ENCODE results near the gene KIF26B.

The KIF26B gene

DNA sequence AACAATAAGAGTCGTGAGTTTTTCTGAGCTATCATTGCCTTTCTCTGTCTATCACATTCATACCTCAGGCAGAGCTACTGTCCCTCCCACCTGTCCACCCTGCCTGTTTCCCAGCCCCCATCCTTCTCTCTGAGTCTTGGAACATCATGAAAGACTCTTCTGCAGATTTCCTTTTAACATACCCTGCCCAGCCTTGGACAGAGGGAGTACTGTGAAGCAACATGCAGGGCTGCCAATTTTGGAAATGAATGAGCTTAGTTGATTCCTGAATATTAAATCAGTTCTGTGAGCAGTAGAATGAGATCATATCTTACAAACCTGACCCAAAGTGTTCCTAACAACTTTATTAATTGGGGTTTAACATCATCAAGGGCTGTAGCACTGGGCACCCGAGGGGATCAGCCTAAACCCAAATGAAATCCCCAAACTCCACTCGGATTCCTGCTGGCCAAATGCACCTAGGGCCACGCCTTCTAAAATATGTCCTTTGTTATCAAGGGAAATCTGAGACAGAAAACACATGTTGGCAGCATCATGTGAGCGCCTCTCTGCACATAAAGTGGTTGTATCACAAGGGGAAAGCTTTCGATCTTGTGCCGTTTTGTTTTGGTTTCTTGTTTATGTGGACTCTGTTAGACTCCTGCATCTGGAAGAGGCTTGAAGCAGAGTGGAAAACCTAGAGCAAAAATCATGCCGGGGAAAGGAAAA lies 357.6 kb downstream of the KIF26B start:
- no peak for DNase-seq (ENCODE audit: low spot score)

DNA sequence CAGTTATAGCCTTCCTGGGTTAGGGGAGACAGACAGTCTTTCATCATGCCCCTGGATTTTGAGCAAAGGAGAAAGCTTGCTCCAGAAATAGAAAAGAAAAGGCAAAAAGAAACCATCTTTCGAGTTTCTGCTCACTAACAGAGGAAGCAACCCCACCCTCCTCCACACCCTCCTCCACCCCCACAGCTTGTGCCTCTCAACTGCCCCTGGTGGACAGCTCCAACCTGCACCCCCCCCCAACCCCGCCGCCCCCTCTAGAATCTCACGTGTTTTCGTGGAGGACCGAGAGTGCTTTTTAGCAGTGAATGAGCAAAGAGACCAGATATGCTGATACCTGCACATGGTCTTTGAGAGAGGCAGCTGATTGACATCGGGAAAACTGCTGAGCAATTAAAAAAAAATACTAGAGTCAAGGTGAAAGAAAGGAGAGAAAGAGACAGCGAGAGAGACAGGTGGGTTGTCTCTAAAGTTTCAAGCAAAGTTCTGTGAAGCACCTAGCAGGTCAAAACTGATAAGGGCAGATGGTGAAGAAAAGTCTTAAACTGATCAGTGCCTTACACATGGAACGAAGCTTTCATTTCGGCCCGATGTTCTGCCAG lies 358.3 kb downstream of the KIF26B start:
- no peak for DNase-seq (ENCODE audit: low spot score)

DNA sequence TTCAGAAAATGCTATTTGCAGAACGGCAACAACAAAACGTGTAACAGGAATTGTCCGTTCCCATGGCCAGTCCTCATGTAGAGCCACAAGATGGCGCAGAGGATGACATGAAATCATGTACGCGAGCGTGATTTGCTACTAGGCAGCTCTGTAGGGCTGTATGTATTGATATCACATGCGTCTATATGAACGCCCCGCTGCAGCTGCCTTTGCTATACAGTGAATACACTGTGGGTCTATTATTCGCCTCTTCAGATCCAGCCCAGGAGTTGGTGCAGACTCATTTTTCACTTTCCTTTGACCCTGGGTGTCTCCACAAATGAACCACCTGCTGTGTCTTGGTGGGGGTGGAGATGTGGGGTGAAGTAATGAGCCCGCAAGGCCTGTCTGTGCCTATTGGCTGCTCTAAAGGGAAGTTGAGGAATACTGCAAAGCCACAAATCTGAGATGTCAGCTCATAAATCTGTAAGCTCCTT lies 361.5 kb downstream of the KIF26B start:
- no peak for DNase-seq (ENCODE audit: low spot score)

DNA sequence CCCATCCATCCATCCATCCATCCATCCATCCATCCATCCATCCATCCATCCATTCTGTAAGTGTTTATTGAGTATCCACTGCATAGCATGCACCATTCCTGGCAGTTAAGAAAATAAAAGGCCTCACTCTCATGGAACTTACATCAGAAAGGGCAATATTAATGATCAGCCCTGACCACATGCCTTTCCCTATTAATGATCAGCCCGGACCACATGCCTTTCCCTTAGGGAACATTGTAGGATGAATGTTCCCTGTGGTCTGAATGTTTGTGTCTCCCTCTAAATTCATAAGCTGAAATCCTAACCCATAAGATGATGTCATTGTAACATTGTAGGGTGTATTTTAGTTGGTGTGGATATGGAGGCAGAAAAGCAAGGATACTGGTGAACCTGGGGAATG lies 365.8 kb downstream of the KIF26B start:
- DNase-seq (ENCODE audit: low spot score): no peak

DNA sequence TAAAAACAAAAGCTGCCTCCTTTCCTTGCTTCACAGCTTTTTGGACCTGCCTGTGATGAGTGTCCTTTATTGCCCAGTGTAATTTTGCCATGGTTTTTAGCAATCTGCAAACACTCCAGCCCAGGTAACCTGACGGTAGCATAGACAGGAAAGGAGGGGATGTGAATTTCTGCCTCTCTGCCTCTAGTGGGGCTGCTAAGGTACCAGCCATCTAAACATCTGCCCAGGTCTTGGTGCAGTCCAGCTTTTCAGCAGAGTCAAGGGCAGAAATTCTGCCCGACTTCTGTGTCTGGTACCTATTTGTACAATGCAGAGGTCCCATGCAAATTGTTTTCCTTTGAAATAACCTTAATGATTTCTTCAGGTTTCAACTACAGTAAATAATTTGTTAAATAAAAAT lies 371.4 kb downstream of the KIF26B start:
- DNase-seq (ENCODE audit: low spot score): no peak

DNA sequence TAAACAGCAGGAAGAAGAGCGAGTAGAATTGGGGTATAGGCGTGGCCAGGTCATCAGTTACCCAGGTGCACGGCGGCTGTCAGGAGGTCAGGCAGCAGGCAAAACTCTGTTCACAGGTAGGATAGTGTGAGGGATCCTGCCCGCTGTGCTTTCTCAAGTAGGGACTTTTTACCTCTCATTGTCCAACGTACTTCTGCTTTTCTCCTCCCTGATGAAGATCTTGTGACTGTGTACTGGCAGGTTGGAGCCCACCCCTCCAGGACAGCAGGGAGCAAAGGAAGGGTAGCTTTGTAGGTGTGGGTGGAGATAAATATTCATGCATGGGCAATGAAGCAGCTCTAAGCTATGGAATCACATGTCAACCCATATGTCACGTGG lies 373.5 kb downstream of the KIF26B start:
- DNase-seq (ENCODE audit: low spot score): no peak

DNA sequence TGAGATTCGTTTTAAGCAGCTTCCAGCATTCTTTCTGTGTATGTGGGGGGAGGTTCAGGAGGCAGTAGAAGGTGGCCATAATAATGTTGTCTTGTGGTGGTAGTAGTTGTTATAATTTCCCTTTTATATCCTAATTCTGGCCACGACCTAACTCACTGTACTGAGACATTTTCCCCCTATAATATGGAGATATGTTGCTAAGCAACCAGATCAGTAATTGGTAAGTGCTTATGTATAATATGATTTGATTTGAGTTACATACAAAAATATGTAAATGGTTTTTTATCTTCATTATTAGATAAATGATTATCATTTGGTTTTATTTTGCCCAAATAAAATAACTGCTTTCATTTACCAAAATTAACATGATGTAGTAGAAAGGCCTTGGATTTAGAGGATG lies 376.2 kb downstream of the KIF26B start:
- DNase-seq (ENCODE audit: low spot score): no peak

DNA sequence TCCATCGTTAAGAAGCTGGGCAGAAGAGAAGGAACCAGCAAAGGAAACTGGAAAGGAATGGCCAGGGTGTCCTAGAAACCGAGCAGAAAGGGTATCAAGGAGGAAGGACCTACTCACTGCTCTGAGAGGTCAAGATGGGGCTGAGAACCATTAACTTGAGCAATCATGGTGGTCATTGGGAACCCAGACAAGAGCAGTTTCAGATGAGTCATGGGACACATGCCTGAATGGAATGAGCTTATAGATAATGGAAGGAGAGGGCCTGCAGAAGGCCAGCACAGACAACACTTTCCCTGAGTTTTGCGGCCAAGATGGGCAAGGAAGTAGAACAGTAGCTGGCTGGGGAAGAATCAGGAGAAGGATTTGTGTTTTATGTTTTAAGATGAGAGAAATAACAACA lies 383.2 kb downstream of the KIF26B start:
- no peak for DNase-seq (ENCODE audit: low spot score)

DNA sequence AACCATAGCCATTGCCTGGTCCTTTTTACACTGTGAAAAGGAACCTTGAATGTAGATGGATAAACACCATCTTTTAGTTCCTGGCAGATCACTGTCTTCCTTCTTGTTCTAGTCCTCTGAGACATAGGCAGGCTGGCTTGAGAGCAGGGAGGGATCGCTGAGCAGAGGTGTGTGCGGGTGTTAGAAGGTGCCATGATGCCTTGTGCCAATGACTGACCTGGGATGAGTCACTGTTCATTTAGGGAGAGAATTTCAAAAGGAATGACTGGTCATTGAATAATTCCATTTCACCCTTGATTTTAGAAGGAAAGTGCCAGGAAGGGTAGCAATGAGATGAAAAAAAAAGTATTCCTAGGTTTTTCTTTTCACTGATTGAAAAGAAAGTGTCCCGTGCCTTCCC lies 383.9 kb downstream of the KIF26B start:
- DNase-seq (ENCODE audit: low spot score): no peak

DNA sequence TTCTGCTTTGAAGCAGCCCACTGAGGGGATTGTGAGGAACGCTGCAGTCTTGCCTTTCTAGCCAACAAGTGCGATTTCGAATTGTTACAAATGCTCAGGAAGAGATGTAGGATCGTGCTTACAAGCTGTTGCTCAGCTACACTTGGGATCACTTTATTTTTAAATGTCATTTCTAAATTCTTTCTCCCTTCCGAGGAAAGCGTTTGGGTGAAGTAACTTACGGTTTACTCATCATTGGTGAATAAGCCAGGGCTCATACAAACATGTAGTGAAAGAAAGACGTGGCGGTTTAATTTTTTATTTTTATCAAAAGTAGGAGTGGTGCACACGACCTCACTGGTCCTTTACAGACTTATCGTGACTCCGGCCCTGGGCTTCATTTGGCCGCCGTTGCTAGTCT lies 386.6 kb downstream of the KIF26B start:
- no peak for DNase-seq (ENCODE audit: low spot score)

DNA sequence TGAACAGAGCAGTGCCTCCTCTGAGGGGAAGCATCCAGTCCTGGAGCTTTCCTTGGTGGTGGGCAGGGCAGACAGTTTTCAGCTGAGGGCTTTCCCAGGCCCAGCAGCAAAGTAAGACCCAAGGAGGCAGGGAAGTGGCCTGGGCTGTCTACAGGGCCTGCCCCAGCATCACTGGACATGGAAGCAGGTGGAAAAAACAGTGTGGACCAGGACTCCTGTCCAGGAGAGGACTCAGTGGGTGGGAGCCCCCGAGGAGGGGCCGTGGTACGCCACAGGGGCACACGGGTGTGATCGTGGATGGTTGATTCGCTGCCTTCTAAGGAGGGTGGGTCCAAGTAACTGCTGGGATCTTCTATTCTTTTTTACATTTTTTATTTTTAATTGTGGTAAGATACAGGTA lies 387.6 kb downstream of the KIF26B start:
- no peak for DNase-seq (ENCODE audit: low spot score)

DNA sequence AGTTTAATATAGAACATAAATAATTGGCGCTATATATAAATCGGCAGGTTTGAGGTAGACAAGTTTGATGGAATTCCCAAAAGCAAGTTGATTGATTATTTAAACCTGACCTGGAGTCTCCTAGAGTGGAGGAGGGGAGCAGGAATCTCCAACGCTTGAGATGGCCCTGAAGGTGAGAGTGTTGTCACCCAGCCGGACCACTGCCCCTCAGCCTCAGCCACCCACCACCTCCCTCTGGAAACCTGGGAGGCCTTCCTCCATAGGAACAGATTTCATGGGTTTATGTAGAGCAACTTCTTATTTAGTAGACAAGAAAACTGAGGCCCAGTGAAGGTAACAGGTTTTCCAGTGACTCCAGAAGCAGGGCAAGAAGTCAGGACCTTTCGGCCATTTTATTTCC lies 389.5 kb downstream of the KIF26B start:
- no peak for DNase-seq (ENCODE audit: low spot score)

DNA sequence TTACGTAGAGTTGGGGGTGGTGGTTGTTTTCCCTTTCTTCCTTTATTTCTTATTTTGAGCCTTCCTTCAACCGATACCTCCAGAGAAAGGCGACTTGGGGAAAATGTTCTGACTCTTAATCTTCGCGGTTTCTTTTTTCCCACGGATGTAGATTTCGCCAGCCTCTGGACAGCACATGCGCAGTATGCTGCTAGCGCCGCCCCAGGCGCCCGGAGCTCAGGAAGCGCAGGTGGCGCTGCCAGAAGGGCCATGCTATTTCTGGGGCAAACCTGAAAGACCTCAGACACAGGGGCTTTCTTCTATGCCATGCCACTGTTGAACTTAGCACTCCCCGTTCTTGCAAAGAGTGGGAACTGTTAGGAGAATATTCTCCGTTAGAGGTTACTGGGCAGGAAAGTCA lies 392.1 kb downstream of the KIF26B start:
- no peak for DNase-seq (ENCODE audit: low spot score)

DNA sequence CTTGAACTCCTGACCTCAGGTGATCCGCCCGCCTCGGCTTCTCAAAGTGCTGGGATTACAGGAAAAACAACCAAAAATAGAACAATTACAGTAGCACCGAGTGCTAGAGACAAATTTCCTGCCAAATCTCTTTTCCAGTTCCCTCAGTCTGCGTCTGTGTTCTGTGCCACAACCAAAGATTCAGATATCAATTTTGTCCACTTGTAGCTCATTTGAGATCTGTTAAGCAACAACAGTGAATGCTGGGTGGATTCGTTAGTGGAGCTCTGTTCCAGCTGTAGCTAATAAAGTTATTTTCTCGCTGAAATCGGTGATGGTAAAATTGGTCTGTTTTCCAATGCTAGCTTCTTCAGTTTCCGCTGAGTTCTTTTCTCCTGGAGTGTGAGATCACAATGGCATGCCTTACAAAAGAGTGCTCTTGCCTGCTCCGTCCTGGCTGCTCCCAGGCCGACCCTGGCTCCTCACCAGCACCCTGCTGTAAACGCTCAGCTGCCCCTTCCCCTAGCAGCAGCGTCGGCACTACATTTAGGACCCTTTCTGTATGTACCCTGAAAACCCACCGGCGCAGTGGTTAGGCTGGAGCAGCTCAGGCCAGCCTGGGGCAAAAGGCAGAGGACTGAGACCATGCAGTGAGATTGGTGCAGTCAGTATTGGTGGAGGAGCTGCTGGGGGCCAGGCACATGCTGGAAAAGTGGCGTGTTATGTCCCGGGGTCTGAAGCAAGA lies 395.4 kb downstream of the KIF26B start:
- DNase-seq (ENCODE audit: low spot score): no peak

DNA sequence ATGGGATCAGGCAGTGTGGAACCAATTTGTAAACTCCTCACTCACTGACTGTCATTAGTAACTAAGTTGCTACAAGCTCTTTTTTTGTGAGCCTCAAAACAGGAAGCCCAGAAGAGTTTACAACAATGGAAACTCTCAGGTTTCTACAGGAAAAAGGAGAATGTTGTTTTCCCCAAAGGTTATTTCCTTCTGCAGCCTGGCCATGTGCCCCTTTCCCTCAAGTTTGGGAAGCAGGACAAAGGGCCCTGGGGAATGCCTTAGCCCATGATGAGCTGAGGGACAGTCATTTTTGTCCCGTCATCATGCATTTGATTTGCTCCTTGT lies 395.9 kb downstream of the KIF26B start:
- DNase-seq (ENCODE audit: low spot score): no peak

DNA sequence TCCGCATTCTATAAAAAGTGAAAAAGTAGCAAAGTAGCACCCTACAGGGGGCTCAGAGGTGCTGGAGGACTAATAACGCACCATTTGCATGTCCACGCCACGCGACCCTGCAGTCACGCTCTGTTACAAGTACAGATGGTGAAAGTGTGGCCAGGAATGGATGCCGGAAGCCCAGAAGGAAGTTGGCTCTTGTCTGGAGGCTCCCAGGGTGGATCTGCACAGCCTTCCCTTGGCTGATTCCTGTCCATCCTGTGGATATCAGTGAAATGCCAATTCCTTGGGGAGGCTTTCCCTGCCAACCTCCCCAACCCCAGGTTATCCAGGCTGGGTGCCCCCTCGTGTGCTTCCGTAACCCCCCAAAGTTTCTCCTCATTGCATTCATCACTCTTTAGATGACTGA lies 396.8 kb downstream of the KIF26B start:
- no peak for DNase-seq (ENCODE audit: low spot score)

DNA sequence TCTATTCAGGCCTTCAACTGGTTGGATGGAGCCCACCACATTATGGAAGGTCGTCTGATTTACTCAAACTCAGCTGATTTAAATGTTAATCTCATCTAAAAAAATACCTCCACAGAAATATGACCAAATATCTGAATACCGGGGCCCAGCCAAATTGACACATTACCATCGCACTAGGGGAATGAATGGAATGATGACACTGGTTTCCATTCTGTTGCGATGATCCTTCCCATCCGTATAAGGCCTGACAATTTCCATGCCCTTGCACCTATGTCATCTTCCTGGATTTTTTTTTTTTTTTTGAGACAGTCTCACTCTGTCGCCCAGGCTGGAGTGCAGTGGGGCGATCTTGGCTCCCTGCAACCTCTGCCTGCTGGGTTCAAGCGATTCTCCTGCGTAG lies 397.5 kb downstream of the KIF26B start:
- DNase-seq (ENCODE audit: low spot score): no peak

DNA sequence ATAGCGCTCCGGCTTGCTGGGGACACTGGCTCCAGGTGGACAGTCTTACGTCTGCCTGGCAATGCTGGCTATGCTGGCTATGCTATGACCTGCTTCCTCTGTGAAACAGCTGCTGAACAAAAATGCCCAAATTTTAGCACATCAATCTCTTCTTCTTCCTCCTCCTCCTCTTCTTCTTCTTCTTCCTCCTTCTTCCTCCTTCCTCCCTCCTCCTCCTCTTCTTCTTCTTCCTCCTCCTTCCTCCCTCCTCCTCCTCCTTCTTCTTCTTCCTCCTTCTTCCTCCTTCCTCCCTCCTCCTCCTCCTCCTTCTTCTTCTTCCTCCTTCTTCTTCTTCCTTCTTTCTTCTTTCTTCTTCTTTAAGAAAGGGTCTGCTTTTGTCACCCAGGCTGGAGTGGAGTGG lies 401.3 kb downstream of the KIF26B start:
- DNase-seq (ENCODE audit: low spot score): no peak

DNA sequence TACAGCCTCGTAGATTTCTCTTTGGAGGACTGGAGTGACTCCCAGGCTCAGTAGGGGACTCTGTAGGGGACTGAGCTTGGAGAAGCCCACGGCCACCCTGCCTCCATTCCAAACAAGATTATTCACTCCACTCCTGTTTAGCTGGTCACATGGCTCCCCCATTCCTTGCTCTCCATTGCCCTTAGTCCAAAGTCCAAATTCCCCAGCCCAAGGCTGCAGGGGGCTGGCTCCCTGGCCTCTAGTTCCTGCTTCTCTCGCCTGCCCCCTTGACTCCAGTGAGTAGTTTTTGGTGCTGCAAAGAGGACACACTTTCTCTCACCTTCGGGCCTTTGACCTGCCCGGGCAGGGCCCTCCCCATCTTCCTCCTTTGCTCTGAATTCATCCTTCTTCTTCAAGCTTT lies 403.3 kb downstream of the KIF26B start:
- DNase-seq (ENCODE audit: low spot score): peak; percentile 28

DNA sequence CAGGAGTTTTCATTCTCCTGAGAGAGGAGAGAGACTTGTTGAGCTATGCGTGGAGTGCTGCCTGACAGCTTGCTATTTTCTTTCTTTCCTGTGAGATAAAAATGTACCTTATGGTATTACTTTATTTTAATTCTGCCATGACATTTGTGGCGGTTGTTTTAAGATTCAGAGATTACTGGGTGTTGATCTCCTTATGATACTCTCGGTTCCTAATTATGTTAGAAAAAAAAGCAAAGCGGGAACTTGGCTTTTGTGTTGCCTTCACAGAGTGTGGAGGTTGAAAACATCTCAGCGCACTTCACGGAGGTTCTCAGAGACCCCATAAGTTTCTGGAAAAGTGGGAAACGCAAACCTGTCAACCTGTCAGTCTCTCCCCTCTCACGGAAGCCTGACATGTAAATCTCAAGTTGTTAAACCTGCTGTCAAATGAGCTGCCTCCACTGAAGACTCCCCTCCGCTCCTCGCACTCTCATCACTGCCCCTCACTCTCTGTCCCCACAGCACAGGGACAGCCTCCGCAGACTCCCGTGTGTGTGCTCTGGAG lies 405.6 kb downstream of the KIF26B start:
- DNase-seq (ENCODE audit: low spot score): no peak

DNA sequence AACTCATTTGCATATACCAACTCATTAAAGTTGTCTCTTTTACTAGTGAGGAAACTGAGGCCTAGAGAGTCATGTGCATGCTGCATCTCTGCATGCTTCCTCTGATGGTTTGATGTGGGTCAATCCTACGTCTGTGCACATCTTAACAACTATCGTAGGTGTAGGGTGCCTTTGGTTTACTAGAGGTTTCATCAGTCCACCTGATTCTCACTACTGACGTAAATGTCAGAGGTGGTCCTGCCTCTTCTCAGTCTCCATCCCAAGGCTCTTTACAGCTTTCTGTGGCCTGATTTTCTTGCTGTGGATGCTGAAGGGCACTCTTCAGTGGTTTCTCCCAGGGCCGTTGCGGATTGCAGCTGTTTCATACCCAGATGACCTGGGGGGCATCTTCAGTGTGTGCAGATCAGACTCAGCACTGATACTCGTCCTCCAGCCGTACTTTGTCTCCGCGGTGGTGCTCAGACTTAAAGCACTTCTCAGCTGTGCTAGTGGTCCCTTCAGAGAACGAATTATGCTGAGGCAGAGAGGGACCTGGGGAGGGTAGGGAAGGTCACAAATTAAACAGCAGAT lies 407.0 kb downstream of the KIF26B start:
- DNase-seq (ENCODE audit: low spot score): no peak

DNA sequence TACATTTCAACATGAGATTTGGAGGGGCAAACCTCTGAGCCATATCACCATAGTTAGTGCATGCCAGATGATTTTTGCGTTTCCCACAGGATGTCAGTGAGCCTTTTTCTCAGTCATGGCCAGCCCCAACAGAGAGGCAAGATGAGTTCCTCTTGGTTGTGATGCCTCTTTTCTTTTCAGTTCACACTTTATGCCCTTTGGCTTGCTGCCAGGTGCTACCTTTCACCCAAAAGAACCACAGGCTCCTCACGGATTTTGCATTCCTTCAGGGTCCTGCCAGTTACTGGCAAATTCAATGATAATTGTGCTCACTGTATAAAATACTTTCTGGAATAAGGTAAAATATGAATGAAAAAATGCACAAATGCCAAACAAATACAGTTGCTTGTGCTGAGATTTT lies 411.3 kb downstream of the KIF26B start:
- no peak for DNase-seq (ENCODE audit: low spot score)

DNA sequence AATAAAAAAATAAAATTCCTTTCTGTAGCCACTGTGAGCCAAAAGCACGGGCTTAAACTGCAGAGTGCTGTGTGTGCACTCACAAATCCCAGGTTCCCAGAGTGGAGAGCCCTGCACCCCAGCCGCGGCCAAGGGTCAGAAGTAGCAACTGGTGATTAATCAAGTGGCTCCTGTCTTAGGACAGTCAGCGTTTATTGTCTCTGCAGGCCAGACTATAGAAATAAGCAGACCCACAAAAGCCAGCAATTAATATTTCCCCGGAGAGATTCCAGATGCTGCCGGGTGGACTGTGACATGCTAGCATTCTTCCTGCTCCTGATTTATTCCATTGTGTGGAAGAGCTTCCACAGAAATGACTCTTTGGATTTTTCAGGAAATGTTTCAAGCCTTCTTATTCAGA lies 412.2 kb downstream of the KIF26B start:
- DNase-seq (ENCODE audit: low spot score): no peak
